OCI-LY7 (cell line): Measurements from ENCODE around the gene ABCA8. TPM values are rescaled to one million over a fixed set of nuclear protein-coding genes. Genes with fewer than 3 reads are reported as not detected.

Source experiments
- BruUV-seq: library from RNA; stranded (reverse); fragments of 400-500 nt; replicated peaks from 2 replicates; lab custom pipeline; 2021; lab: Mats Ljungman, UMichigan
- CTCF ChIA-PET: fragments of 300-600 bp; sonication (Branson Sonifier 250); formaldehyde crosslinking; loops from one replicate; lab custom pipeline; 2022; ENCODE audit warnings: antibody characterized with exemption; ENCODE audit not compliant: unreplicated experiment; lab: Charles Lee
- POLR2A ChIA-PET: fragments of 300-600 bp; sonication (Branson Sonifier 250); formaldehyde crosslinking; loops from one replicate; lab custom pipeline; 2022; ENCODE audit warnings: antibody characterized with exemption; lab: Charles Lee
- DNase-seq: peaks from one replicate; pipeline ENCODE4 v3.0.0-alpha.2; 2015; ENCODE audit warnings: low spot score
- H2AFZ ChIP-seq: fragments of 200-600 bp; sonication (generic), shearing (Covaris generic); 2 replicates; pipeline ENCODE4 v1.6.1; 2014; ENCODE audit warnings: mild to moderate bottlenecking, antibody characterized with exemption, low read length, moderate library complexity
- H3K27ac ChIP-seq: fragments of 200-600 bp; sonication (generic); 2 replicates; pipeline ENCODE4 v1.5.1; 2014; ENCODE audit warnings: mixed run types, low read depth, mild to moderate bottlenecking, moderate library complexity, low read length, inconsistent platforms; ENCODE audit not compliant: poor library complexity, severe bottlenecking
- H3K36me3 ChIP-seq: fragments of 200-600 bp; sonication (generic); 2 replicates; pipeline ENCODE4 v1.6.1; 2014; ENCODE audit warnings: mild to moderate bottlenecking, antibody characterized with exemption, low read length, moderate library complexity, mixed read lengths; ENCODE audit not compliant: insufficient read depth
- H3K4me1 ChIP-seq: fragments of 200-600 bp; sonication (generic); 2 replicates; pipeline ENCODE4 v1.5.1; 2014; ENCODE audit warnings: mild to moderate bottlenecking, low read length; ENCODE audit not compliant: insufficient read depth, poor library complexity, severe bottlenecking
- H3K4me2 ChIP-seq: fragments of 200-600 bp; sonication (generic); 2 replicates; pipeline ENCODE4 v1.6.1; 2014; ENCODE audit warnings: mild to moderate bottlenecking, low read length
- H3K4me3 ChIP-seq: fragments of 200-600 bp; sonication (generic); 2 replicates; pipeline ENCODE4 v1.5.1; 2014; ENCODE audit warnings: mild to moderate bottlenecking, low read depth, low read length; ENCODE audit not compliant: poor library complexity, severe bottlenecking
- H3K79me2 ChIP-seq: fragments of 200-600 bp; sonication (generic); 2 replicates; pipeline ENCODE4 v1.6.1; 2016; ENCODE audit warnings: low read depth, mild to moderate bottlenecking, low read length, moderate library complexity, mixed read lengths; ENCODE audit not compliant: insufficient read depth
- H3K9me2 ChIP-seq: fragments of 200-600 bp; sonication (generic); 2 replicates; pipeline ENCODE4 v1.6.1; 2016; ENCODE audit warnings: mild to moderate bottlenecking, low read length, mixed read lengths; ENCODE audit not compliant: insufficient read depth
- H3K9me3 ChIP-seq: fragments of 200-600 bp; sonication (generic); 2 replicates; pipeline ENCODE4 v1.6.1; 2014; ENCODE audit warnings: mild to moderate bottlenecking, mixed run types, low read length, mixed read lengths
- H4K20me1 ChIP-seq: fragments of 200-600 bp; sonication (generic); 2 replicates; pipeline ENCODE4 v1.6.1; 2014; ENCODE audit warnings: mild to moderate bottlenecking, antibody characterized with exemption, low read length, moderate library complexity, mixed read lengths; ENCODE audit not compliant: insufficient read depth
- EZH2phosphoT487 ChIP-seq: fragments of 200-600 bp; sonication (generic); IDR thresholded peaks from 2 replicates; pipeline ENCODE4 v1.6.1; 2018; ENCODE audit warnings: low read depth, borderline replicate concordance, mild to moderate bottlenecking, mixed run types, antibody characterized with exemption, low read length, moderate library complexity, mixed read lengths
- intact Hi-C: fragments of 100-400 bp; cut with micrococcal nuclease; formaldehyde crosslinking; loops from one replicate; pipeline ENCODE4 v1.10.0; 2022; ENCODE audit not compliant: unreplicated experiment
- total RNA-seq, 2 experiments: library from RNA; depleted of rRNA in 1 of 2; stranded (reverse); fragments of >200 nt in 1 of 2; shearing (Covaris generic) in 1 of 2; gene quantifications; 2 replicates each; pipeline ENCODE4 v1.2.3, GENCODE V29; 2014 to 2022
- TF ChIP-seq, protein P1 (sequence below): fragments of 200-600 bp; sonication (generic); conservative IDR thresholded peaks from 2 replicates; pipeline ENCODE4 v1.5.1; 2014; ENCODE audit warnings: mild to moderate bottlenecking, antibody characterized with exemption, low read length, moderate library complexity, mixed read lengths

ABCA8 gene
- total RNA-seq, 2 experiments from 2014 or later, result not detected

- Histone ChIP-seq H3K27ac (no peak overlapping the region), H3K9me3 (no peaks in the 10 kb centered on the region), H4K20me1 (no peaks in the 10 kb centered on the region), H3K9me2 (no peaks in the 10 kb centered on the region), H3K4me3 (no peak overlapping the region), H3K4me2 (no peak overlapping the region), H3K4me1 (no peaks in the 10 kb centered on the region), H3K36me3 (no peaks in the 10 kb centered on the region), H3K79me2 (no peaks in the 10 kb centered on the region), H2AFZ (no peak overlapping the region)
- CTCF ChIA-PET, result no interaction called here
- BruUV-seq, result no TSS peak
- no peak for TF ChIP-seq EZH2phosphoT487
- TF ChIP-seq, protein P1, sequence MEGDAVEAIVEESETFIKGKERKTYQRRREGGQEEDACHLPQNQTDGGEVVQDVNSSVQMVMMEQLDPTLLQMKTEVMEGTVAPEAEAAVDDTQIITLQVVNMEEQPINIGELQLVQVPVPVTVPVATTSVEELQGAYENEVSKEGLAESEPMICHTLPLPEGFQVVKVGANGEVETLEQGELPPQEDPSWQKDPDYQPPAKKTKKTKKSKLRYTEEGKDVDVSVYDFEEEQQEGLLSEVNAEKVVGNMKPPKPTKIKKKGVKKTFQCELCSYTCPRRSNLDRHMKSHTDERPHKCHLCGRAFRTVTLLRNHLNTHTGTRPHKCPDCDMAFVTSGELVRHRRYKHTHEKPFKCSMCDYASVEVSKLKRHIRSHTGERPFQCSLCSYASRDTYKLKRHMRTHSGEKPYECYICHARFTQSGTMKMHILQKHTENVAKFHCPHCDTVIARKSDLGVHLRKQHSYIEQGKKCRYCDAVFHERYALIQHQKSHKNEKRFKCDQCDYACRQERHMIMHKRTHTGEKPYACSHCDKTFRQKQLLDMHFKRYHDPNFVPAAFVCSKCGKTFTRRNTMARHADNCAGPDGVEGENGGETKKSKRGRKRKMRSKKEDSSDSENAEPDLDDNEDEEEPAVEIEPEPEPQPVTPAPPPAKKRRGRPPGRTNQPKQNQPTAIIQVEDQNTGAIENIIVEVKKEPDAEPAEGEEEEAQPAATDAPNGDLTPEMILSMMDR, result no peak
- DNase-seq, result no peak
- POLR2A ChIA-PET, result no interaction called here
- intact Hi-C loops, result no loop called here
Observed at GRCh38 chr17:68853439-68853838, 101.8 kb downstream of the ABCA8 start.

DNA sequence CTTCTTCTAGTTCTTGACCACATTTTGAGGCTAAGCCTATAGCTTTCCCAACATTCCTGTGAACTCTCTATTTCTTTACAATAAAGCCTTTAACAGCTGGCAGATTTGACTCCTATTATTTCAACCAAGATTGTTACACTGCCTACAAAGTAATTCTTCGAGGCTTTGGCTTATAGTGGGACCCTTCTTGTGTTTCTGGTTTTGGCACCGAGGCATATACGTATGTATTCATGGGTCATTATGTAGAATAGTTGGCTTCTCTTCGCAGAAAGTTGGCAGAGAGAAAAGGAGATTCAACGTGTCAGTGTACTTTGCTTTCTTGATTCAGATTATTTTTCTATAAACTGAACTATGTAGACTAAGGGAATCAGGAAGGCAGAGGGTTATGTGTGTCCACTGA lies 102.2 kb downstream of the ABCA8 start:
- POLR2A ChIA-PET, result no interaction called here
- Histone ChIP-seq H3K4me1 (no peaks in the 10 kb centered on the region), H3K79me2 (no peaks in the 10 kb centered on the region), H3K4me2 (no peak overlapping the region), H3K9me2 (no peaks in the 10 kb centered on the region), H2AFZ (no peak overlapping the region), H3K27ac (no peak overlapping the region), H3K4me3 (no peak overlapping the region), H4K20me1 (no peaks in the 10 kb centered on the region), H3K9me3 (no peaks in the 10 kb centered on the region), H3K36me3 (no peaks in the 10 kb centered on the region)
- CTCF ChIA-PET, result no interaction called here
- no TSS peak for BruUV-seq
- intact Hi-C loops, result no loop called here
- TF ChIP-seq, protein P1, result no peak
- DNase-seq, result no peak

- Histone ChIP-seq H3K79me2 (no peaks in the 10 kb centered on the region), H3K4me1 (no peaks in the 10 kb centered on the region), H3K4me2 (no peak overlapping the region), H3K9me3 (no peaks in the 10 kb centered on the region), H4K20me1 (no peaks in the 10 kb centered on the region), H3K36me3 (no peaks in the 10 kb centered on the region), H3K27ac (no peak overlapping the region), H3K9me2 (no peaks in the 10 kb centered on the region), H3K4me3 (no peak overlapping the region), H2AFZ (no peak overlapping the region)
- ChIA-PET POLR2A (no interaction called here), CTCF (no interaction called here)
- intact Hi-C loops, result no loop called here
- DNase-seq, result no peak
- no peak for TF ChIP-seq EZH2phosphoT487
- TF ChIP-seq, protein P1, result no peak
- no TSS peak for BruUV-seq
Observed at GRCh38 chr17:68851890-68852289, 103.3 kb downstream of the ABCA8 start.
